HG03342 (cell line): ENCODE measurements around the gene PPP2R3B.
"Not testable (repeated sequence)": the region's sequence is repeated elsewhere in the genome, so short reads cannot be mapped to it uniquely, and the experiment has no call there.

Source experiments
- ATAC-seq: cut with Tn5 transposase; IDR thresholded peaks from one replicate; pipeline ENCODE4 v1.9.1; 2021; ENCODE audit warnings: mild to moderate bottlenecking, moderate library complexity; ENCODE audit not compliant: unreplicated experiment

The PPP2R3B gene, protein sequence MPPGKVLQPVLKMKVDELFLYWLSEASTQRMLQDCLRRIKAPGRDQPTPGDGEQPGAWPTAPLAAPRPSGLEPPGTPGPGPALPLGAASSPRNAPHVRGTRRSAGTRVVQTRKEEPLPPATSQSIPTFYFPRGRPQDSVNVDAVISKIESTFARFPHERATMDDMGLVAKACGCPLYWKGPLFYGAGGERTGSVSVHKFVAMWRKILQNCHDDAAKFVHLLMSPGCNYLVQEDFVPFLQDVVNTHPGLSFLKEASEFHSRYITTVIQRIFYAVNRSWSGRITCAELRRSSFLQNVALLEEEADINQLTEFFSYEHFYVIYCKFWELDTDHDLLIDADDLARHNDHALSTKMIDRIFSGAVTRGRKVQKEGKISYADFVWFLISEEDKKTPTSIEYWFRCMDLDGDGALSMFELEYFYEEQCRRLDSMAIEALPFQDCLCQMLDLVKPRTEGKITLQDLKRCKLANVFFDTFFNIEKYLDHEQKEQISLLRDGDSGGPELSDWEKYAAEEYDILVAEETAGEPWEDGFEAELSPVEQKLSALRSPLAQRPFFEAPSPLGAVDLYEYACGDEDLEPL

DNA sequence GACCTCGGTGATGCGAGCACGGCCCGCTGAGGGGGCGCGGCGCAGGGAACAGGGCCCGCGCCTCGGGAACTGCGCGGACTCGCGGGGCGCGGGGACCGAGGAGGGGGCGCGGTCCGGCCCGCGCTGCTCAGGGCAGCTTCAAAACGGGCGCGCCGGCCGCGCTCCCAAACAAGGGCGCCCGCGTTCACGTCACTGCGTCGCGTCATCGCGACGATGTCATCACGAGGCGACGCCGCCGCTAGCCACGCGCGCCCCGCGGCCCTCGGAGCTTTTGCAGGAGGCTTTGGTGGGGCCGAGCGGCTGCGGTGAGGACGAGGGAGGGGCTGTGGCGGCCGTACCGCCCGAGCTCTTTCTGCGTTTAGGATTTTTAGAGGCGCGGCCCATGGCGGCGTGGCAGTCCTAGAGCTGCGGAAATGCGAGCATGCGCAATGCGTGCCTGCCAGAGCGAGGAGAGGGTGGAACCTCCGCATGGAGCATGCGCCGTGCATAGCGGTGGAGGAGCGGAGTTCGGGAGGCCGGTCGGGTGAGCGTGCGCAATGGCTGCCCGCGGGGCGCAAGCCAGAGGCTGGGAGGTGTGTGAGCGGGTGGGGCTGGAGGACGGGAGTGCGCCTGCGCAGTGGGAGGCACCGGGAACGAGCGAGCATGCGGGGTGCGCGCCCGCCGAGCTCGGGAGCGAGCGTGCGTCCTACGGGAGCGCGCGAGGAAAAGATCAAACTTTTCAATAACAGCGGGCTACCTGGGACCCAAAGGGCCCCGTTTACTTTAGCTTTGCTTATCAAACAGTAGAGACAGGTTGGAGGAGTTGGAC, at the start of gene PPP2R3B:
Gene PPP2R3B (minus strand): TSS at position 140 of the 808 bp plus-strand sequence. CDS start 216 bp downstream, outside the sequence.
- ATAC-seq = peak; percentile 96

DNA sequence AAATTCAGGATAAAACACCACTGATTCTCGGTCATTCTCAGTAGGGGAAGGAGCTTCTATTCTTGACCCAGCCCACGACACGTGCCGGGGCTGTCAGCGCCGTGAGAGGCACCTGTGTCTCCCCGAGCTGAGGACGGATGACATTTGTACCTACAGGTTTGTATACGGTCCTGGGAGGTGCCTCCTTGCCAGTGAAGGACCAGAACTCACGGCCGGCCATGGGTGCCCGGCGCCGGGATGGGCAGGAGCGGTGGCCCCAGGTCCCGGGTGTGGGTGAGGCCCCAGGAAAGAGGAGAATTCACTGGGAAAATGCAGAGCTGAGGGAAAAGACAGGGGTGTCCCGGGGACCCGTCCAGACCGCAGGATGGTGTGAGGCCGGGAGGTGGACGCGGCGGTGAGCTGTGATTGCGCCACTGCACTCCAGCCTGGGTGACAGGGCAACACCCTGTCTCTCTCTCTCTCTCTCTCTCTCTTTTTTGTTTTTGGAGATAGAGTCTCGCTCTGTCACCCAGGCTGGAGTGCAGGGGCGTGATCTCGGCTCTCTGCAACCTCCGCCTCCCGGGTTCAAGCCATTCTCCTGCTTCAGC, 48.9 kb upstream of the PPP2R3B start:
- ATAC-seq = no peak

DNA sequence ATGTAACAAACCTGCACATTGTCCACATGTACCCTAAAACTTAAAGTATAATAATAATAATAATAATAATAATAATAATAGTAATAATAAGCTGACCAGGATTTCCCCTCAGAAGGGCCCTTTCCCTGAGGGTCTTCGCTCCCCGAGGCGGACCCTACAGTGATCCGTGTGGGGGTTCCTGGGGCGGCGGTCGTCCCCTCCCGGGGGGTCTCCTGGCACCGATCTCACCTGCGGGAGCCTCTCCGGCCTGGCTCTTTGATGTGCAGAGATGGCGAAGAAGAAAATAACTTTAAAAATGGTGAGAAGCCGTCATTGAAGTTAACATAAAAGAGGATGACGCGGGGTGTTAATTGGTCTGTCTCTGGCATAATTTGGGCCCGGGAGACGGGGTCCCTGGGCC, 48.2 kb upstream of the PPP2R3B start:
- ATAC-seq = no peak

DNA sequence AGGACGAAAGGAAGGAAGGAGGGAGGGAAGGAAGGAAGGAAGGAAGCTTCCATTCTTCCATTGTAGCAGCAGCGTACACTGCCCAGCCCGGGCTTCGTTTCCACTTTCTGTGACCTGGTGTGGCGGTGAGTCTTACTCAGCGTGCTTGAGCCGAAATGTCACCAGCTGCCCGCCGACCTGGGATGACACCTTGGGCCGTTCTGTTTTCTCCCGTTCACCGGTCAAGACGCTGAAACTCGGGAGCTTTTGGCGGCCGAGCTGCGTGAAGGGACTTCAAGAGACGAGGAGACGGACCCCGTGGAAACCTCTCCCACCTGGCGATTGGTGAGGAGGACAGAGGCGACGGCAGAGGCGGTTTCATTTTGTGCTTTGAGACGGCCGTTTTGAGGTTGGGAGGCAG, 47.1 kb upstream of the PPP2R3B start:
- ATAC-seq = no peak

DNA sequence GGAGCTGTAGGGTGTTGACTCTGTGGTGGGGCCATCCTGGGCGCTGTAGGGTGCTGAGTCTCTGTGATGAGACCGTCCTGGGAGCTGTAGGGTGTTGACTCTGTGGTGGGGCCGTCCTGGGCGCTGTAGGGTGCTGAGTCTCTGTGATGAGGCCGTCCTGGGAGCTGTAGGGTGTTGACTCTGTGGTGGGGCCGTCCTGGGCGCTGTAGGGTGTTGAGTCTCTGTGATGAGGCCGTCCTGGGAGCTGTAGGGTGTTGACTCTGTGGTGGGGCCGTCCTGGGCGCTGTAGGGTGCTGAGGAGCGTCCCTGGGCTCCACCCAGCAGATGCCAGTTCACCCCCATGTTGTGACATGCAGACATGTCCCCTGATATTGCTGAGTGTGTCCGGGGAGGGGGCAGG, 46.0 kb upstream of the PPP2R3B start:
- not testable (repeated sequence) for ATAC-seq

DNA sequence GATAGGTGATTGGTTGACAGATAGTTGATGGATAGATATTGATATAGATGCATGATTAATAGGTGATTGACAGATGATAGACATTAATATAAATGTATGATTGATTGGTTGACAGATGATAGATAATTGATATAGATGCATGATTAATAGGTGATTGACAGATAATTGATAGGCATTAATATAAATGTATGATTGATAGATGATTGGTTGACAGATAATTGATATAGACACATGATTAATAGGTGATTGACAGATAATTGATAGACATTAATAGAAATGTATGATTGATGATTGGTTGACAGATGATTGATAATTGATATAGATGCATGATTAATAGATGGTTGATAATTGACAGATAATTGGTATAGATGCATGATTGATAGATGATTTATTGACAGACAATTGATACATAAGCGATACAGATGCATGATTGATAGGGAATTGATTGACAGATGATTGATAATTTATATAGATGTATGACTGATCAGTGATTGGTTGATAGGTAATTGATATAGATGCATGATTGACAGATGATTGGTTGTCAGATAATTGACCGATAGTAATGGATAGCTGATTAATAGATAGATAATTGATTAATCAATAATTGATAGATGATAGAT, 44.9 kb upstream of the PPP2R3B start:
- no peak for ATAC-seq

DNA sequence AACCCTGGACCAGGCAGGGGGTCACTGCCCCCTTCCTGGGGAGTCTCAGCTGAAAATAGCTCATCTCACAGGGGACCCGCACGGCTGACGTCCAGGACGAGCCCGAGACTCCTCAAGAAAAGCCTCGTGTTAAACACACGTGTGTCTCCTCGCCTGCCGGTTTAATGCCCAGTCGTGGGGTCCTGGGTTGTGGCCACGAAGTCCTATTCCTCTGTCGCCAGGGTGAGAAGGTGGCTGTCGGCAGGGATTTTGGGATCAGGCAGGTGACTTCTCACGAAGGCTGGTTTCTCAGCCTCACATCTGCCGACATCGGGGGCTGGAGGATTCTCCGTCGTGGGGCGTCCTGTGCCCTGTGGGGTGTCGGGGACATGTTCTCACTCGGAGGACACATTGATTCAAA, 44.3 kb upstream of the PPP2R3B start:
- ATAC-seq = no peak

DNA sequence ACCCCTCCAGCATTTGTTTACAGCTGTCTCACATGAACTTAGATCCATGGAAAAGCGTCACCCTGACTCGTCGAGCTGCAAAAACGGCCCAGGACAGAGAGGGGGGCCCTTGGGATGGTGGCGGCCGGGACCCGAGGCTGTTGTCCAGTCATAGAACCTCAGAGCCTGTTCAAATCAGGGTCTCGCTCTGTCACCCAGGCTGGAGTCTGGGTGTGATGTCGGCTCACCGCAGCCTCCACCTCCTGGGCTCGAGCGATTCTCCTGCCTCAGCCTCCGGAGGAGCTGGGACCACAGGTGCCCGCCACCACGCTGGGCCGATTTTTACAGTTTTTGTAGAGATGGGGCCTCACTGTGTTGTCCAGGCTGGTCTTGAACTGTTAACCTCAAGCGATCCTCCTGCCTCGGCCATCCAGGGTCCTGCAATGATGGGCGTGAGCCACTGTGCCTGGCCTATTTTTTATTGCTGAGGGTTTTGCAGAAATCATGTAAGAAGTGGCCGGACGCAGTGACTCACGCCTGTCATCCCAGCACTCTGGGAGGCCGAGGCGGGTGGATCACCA, 42.6 kb upstream of the PPP2R3B start:
- no peak for ATAC-seq

DNA sequence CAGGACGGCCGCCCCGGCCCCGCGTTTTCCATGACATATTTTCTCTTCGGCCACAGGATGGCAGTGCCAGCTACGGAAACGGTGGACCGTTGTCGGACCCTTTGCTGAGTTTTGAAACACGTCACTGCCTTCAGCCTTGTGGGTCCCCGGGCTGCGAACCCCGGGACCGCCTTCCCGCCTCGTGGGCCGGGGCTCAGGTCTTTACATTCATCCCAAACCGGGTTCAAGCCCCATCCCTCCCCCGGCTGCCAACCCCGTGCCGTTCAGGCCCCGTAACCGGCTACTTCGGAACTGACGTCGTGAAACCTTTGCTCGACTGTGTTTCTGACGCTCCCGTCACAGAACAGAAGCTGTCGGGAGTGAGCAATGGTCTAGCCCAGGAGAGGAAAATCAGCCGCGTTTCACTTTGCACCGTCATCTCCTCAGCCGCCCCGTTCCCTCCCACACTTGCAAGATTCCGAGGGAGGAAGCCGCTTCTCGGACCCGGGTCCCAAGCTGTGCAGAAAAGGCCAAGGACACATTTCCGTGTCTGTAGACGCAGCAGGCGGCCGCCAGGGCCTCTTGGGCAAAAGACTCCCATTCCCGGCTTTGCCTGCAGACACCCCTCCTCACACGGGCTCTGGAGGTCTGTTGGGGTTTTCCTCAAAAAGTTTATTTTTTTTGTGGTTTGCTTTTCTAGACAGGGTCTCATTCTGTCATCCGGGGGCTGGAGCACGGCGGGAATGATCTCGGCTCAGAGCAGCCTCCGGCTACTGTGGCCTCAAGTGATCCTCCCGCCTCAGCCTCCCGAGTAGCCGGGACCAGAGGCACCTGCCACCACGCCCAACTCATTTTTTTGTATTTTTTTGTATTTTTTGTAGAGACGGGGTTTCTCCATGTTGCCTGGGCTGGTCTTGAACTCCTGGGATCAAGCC, 41.4 kb upstream of the PPP2R3B start:
- no peak for ATAC-seq

DNA sequence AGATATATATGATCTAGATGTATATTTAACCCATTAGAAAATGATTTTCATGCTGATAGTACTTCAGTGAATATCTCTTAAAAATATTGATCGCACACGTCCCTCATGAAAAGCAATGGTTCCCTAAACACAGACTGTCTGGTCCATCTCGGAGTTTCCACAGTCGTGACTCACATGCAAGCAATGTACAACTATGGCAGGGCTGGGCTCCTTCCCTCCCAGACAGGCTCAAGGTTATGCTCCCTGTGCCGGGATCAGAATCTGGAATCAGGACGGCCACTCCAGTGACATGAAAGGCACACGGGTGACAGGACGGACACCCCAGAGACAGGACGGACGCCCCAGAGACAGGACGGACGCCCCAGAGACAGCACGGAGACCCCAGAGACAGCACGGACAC, 40.2 kb upstream of the PPP2R3B start:
- ATAC-seq = no peak

DNA sequence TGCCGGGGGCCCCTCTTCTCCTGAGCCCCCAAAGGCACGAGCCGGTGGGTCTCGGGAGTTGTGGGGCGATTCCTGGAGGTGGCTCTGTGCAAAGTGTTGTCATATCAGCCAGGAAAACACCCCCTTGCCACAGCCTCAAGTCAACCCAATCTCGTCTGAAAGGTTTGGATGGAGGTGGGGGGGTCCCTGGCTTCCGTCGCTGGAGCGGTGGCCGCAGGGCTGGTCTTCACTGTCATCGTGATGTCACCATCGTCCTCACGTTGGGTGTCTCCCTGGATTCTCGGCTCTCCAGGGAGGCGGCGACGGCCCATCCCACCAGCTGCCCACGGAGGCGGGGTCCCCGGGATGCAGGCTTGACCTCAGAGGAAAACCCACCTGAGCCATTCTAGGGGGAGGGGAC, 38.3 kb upstream of the PPP2R3B start:
- ATAC-seq = no peak

DNA sequence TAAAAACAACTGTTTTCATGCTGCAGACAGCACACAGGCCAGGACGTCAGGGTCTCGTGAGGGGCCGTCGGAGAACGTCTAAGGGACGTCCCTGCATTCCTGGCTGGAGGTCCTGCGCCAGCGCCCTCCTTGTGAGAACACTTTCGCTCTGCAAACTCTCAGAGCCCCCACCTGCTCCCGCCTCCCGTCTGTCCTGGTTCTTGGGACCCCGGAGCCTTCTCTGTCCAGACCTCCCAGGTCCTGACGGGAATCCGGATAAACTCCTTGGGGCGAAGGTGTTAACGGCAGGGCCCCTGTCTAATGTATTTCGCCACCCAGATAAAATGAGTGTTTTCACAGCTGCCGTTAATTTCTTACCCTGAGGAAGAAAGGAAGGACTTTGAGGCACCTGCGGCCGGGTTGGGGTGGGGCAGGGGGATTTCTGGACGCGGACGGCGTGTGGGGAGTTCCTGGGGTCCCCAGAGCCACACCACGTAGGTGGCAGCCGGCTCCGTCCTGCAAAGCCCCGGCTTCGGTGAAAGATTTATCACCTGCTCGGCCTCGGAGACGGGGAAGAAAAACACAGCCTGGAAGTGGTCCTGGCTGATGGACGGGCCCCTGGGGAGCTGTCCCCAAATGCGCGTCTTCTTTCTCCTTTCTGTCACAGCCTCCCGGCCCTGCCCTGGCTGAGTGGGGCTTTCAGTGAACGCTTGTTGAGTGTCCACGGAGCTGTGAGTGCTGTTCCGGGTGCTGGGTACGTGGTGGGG, 35.1 kb upstream of the PPP2R3B start:
- no peak for ATAC-seq

DNA sequence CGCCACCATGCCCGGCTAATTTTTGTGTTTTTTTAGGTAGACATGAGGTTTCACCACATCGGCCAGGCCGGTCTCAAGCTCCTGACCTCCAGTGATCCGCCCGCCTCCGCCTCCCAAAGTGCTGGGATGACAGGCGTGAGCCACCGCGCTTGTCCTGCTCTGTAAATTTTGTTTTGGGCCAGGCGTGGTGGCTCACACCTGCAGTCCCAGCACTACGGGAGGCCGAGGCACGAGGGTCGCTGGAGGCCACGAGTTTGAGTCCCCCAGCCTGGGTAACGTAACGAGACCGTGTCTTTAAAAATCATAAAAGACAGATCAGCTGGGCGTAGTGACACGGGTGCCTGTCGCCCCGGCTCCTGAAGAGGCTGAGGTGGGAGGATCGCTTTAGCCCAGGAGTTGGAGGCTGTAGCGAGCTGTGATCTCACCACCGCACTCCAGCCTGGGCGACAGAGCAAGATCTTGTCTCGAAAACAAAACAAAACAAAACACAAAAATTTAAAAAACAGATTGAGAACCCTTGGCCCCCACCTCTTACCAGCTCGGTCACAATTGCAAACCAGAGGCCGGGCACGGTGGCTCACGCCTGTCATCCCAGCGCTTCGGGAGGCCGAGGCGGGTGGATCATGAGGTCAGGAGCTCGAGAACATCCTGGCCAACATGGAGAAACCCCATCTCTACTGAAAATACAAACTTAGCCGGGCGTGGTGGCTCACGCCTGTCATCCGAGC, 34.0 kb upstream of the PPP2R3B start:
- no peak for ATAC-seq

DNA sequence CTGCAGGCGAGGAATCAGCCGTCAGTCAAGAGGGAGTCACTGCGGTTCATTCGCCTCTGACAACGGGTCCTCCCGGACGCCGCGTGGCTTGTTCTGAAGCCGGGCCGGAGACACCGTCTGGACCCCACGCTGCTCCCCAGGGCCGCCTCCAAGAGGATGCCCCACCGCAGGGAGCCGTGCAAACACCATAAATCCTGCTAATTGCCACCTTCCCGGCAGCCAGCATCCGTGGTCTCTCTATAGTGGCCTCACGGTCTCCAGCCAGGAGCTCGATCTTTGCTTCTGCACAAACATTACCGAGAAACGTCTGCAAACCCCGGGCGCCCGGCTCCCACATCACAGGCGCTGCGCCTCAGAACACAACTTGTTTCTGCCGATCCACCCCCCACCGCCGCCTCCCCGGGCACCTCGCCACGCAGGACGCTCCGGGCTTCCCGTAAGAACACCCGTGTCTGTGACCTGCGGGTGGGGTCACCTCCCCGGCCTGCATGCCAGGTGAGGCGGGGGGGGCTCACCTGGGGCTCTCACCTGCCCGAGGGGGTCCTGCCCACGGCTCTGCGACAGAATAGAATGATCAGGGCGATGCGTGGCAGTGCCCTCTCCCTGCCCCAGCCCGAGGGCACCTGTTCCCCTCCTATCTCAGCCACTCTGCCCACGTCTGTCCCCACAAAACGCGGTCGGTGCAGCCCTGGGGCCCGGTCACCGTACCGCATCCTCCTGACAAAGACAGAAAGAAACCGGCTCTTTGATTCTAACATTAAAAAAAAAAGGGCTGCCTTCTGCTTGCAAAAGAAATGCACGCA, 32.4 kb upstream of the PPP2R3B start:
- ATAC-seq = no peak

DNA sequence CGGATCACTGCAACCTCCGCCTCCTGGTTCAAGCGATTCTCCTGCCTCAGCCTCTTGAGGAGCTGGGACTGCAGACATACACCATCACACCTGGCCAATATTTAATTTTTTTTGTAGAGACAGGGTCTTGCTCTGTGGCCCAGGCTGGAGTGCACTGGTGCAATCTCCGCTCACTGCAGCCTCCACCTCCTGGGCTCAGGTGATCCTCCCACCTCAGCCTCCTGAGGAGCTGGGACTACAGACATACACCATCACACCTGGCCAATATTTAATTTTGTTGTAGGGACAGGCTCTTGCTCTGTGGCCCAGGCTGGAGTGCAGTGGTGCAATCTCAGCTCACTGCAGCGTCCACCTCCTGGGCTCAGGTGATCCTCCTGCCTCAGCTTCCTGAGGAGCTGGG, 28.8 kb upstream of the PPP2R3B start:
- ATAC-seq = not testable (repeated sequence)

DNA sequence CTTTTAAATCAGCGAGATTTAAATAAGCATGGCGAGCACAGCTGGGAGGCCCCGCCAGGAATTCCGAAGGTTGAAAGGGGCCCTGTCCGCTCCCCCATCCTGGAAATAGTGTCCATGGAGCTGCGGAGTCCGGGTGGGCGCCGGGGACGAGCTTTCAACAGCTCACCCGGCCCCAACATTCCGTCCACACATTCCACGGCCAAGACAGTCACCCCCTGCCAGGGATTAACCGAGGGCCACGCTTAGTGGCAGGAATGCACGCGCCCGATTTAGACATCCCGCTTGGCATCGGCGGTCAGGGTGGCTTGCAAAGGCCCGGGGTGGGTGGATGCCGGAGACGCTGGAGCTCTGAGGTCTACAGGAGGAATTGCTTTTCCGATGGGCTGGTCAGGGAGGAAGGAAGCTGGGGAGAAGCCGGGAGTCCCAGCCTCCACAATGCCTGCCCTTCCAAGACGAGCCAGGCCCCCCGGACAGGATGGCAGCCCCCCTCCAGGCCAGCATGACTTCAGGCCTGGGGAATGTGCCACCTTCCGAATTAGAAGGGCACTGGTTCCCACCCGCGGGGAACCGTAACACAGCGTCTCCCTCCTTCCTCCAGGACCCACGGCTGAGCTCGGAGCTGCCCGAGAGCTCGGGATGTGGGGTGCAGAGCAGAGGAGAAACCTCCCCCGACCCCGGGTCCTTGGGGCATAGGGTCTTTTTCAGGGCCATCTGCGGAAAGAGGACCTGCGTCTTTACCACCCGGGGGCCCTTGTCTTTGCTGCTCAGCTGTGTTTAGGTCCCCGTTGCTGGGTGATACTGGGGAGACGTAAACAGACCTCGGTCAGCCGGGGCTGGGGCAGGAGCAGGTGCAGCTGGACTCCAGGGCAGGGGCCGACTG, 26.9 kb upstream of the PPP2R3B start:
- ATAC-seq = no peak
